K562 (cell line): ENCODE results near the gene ECI1. TPM values are rescaled to one million over a fixed set of nuclear protein-coding genes. Genes with fewer than 3 reads are reported as not detected.

Experiments
- ATAC-seq: fragments of 200-7000 bp; cut with Tn5 transposase; 3 replicates; pipeline ENCODE4 v1.9.1; 2020; ENCODE audit warnings: moderate library complexity
- BruUV-seq: library from RNA; stranded (reverse); fragments of 400-500 nt; replicated peaks from 2 replicates; lab custom pipeline; 2021; lab: Mats Ljungman, UMichigan
- CTCF ChIA-PET: fragments of 300-600 bp; formaldehyde crosslinking; extraction: SDS; loops from one replicate; lab custom pipeline; 2021; ENCODE audit warnings: low intra/inter-chr PET ratio; lab: Yijun Ruan, JAX
- POLR2A ChIA-PET: fragments of 300-600, 350-650 bp; sonication (Branson Sonifier 250); formaldehyde crosslinking; extraction: SDS; loops from one replicate; lab custom pipeline; 2021; ENCODE audit warnings: antibody characterized with exemption, inconsistent platforms; lab: Yijun Ruan, JAX
- DNase-seq, 4 experiments: peaks; one replicate each; pipeline versions ENCODE4 v3.0.0 to v3.0.0-alpha.2; 2011 to 2018; ENCODE audit warnings: low spot score in 3 of 4, mixed read lengths in 3 of 4; ENCODE audit errors: extremely low read depth in 1 of 4
- FAIRE-seq: peaks from 2 replicates; lab custom pipeline; 2011; peaks lifted over from hg19 to GRCh38; lab: Jason Lieb, UNC
- H2AFZ ChIP-seq: 2 replicates; pipeline ENCODE4 v1.6.0; 2011; ENCODE audit warnings: low read depth, low read length, control low read depth, inconsistent platforms
- H3K27ac ChIP-seq: fragments of 200-600 bp; 3 replicates; pipeline ENCODE4 v1.8.0; 2011; ENCODE audit warnings: low read depth, mild to moderate bottlenecking, control low read depth, inconsistent platforms, low read length, moderate library complexity, mixed read lengths; ENCODE audit errors: extremely low read depth
- H3K27me3 ChIP-seq, 2 experiments: fragments of 300-600 bp in 1 of 2; 2 replicates in 1 of 2; 3 replicates in 1 of 2; pipeline versions ENCODE4 v1.6.0 to v1.8.0; 2011; ENCODE audit warnings: inconsistent platforms in 2 of 2, low read length in 2 of 2, mild to moderate bottlenecking in 1 of 2, mixed read lengths in 1 of 2, moderate library complexity in 1 of 2; ENCODE audit not compliant: control insufficient read depth in 2 of 2, insufficient read depth in 2 of 2
- H3K36me3 ChIP-seq: fragments of 300-600 bp; 3 replicates; pipeline ENCODE4 v1.8.0; 2011; ENCODE audit warnings: mild to moderate bottlenecking, low read length, inconsistent platforms; ENCODE audit not compliant: control insufficient read depth, insufficient read depth
- H3K4me1 ChIP-seq, 2 experiments: fragments of 200-600 bp in 1 of 2; replicated peaks in 1 of 2; 2 replicates in 1 of 2; 3 replicates in 1 of 2; pipeline versions ENCODE4 v1.5.1 to v1.8.0; 2011; ENCODE audit warnings: inconsistent platforms in 2 of 2, low read length in 2 of 2, mild to moderate bottlenecking in 1 of 2, mixed read lengths in 1 of 2, moderate library complexity in 1 of 2; ENCODE audit not compliant: control insufficient read depth in 2 of 2, insufficient read depth in 2 of 2
- H3K4me2 ChIP-seq: 2 replicates; pipeline ENCODE4 v1.6.1; 2011; ENCODE audit warnings: low read length, control low read depth, inconsistent platforms, mixed read lengths; ENCODE audit not compliant: insufficient read depth
- H3K4me3 ChIP-seq: fragments of 200-600 bp; sonication (generic), shearing (Covaris generic); 2 replicates; pipeline ENCODE4 v1.5.1; 2016; ENCODE audit warnings: control low read depth, inconsistent platforms
- H3K79me2 ChIP-seq: fragments of 200-600 bp; 3 replicates; pipeline ENCODE4 v1.8.0; 2011; ENCODE audit warnings: low read length, inconsistent platforms; ENCODE audit not compliant: control insufficient read depth, insufficient read depth
- H3K9ac ChIP-seq, 2 experiments: 2 replicates each; pipeline versions ENCODE4 v1.6.0 to v1.6.1; 2011; ENCODE audit warnings: low read depth in 2 of 2, low read length in 2 of 2, control low read depth in 1 of 2, inconsistent platforms in 1 of 2, mild to moderate bottlenecking in 1 of 2, mixed read lengths in 1 of 2; ENCODE audit not compliant: insufficient read depth in 1 of 2
- H3K9me1 ChIP-seq: one replicate; pipeline ENCODE4 v1.6.0; 2011; ENCODE audit warnings: inconsistent platforms, mild to moderate bottlenecking, low read length, moderate library complexity; ENCODE audit not compliant: control insufficient read depth, insufficient read depth
- H3K9me3 ChIP-seq: replicated peaks from 2 replicates; pipeline ENCODE4 v1.5.1; 2011; ENCODE audit warnings: low read depth, low read length, inconsistent platforms; ENCODE audit not compliant: control insufficient read depth, insufficient read depth
- H4K20me1 ChIP-seq: replicated peaks from 2 replicates; pipeline ENCODE4 v1.6.1; 2011; ENCODE audit warnings: low read length, inconsistent platforms, mixed read lengths; ENCODE audit not compliant: control insufficient read depth, insufficient read depth
- ATF6 ChIP-seq: sonication (generic); formaldehyde crosslinking; IDR thresholded peaks from 2 replicates; pipeline ENCODE4 v1.4.0; 2020; ENCODE audit warnings: mild to moderate bottlenecking, missing genetic modification reagents
- BHLHE40 ChIP-seq: IDR thresholded peaks from 2 replicates; pipeline ENCODE4 v1.6.1; 2011; ENCODE audit warnings: low read length, improper control_type of control experiment
- DEAF1 ChIP-seq: fragments of 450-650 bp; formaldehyde crosslinking; IDR thresholded peaks from 2 replicates; pipeline ENCODE4 v1.4.0; 2020; ENCODE audit warnings: mild to moderate bottlenecking, moderate library complexity
- EP400 ChIP-seq: fragments of 450-650 bp; IDR thresholded peaks from 2 replicates; pipeline ENCODE4 v1.6.1; 2017; ENCODE audit warnings: antibody characterized with exemption, mild to moderate bottlenecking, moderate library complexity
- FOXA1 ChIP-seq: fragments of 450-650 bp; IDR thresholded peaks from 2 replicates; pipeline ENCODE4 v1.6.1; 2016; ENCODE audit warnings: mild to moderate bottlenecking, borderline replicate concordance
- MAZ ChIP-seq, 2 experiments: fragments of 450-650 bp in 1 of 2; sonication (generic) in 1 of 2; formaldehyde crosslinking; IDR thresholded peaks in 1 of 2; conservative IDR thresholded peaks in 1 of 2; 2 replicates each; pipeline versions ENCODE4 v1.4.0 to v1.5.0; 2020; ENCODE audit warnings: mild to moderate bottlenecking in 1 of 2, missing genetic modification reagents in 1 of 2
- MED1 ChIP-seq: sonication (generic); formaldehyde crosslinking; IDR thresholded peaks from 2 replicates; pipeline ENCODE4 v1.8.1; 2023; ENCODE audit warnings: missing genetic modification reagents, borderline replicate concordance
- RUNX1 ChIP-seq: sonication (generic); IDR thresholded peaks from 2 replicates; pipeline ENCODE4 v1.6.1; 2016; ENCODE audit warnings: antibody characterized with exemption, low read depth
- SRSF7 ChIP-seq: fragments of 200-400 bp; formaldehyde crosslinking; optimal IDR thresholded peaks from 2 replicates; pipeline ENCODE3; 2017; ENCODE audit warnings: mild to moderate bottlenecking, low read depth, low read length
- ZBTB33 ChIP-seq: sonication (generic); formaldehyde crosslinking; IDR thresholded peaks from 2 replicates; pipeline ENCODE4 v1.8.1; 2023; ENCODE audit warnings: mild to moderate bottlenecking, missing genetic modification reagents
- ZBTB5 ChIP-seq: fragments of 450-650 bp; IDR thresholded peaks from 2 replicates; pipeline ENCODE4 v1.6.1; 2017; ENCODE audit warnings: antibody characterized with exemption
- ZNF347 ChIP-seq: fragments of 450-650 bp; formaldehyde crosslinking; IDR thresholded peaks from 2 replicates; pipeline ENCODE4 v1.4.0; 2020; ENCODE audit warnings: low read depth, mild to moderate bottlenecking, moderate library complexity
- WGBS: fragments of 100-300 bp; shearing (Covaris generic); methylation state at CpG from one replicate; pipeline ENCODE4 v1.1.6; 2016; ENCODE audit warnings: low coverage, mixed read lengths; ENCODE audit not compliant: insufficient coverage; ENCODE audit errors: missing lambda C conversion rate; 5-methylcytosine and 5-hydroxymethylcytosine counted together
- in situ Hi-C: fragments of 300-500 bp; cut with MboI; formaldehyde crosslinking; loops from 4 replicates; pipeline ENCODE4 v1.15.0; 2018; ENCODE audit warnings: inconsistent platforms, mixed read lengths
- intact Hi-C: fragments of 100-400 bp; cut with micrococcal nuclease; formaldehyde crosslinking; loops from 2 replicates; pipeline ENCODE4 v1.14.2; 2022
- polyA plus RNA-seq, 8 experiments: library from polyadenylated mRNA; depleted of rRNA in 4 of 8; stranded (reverse) in 5 of 8; unstranded in 3 of 8; fragments of >200 nt; fragmentation: Nextera tagmentation in 2 of 8; fragmentation: Illumina TruSeq in 1 of 8; extraction: Ambion mirVana in 2 of 8; extraction: Trizol in 1 of 8; gene quantifications; 2 replicates each; pipeline versions ENCODE4 v1.2.1 to v1.2.3, GENCODE V29; 2011 to 2014; ENCODE audit warnings: inconsistent platforms in 1 of 8, missing spikeins in 1 of 8
- total RNA-seq, 7 experiments: library from RNA; depleted of rRNA in 6 of 7; stranded (reverse); fragments of >200 nt in 6 of 7; fragmentation: Illumina TruSeq in 2 of 7; extraction: Trizol in 2 of 7; gene quantifications; 2 replicates each; pipeline versions ENCODE4 v1.2.1 to v1.2.3, GENCODE V29; 2011 to 2021; ENCODE audit warnings: low replicate concordance in 1 of 7

Gene ECI1
- total and polyA plus RNA-seq, 9 of the 15 experiments (the other 6 are each of a cell fraction or from before 2014, with no cell fraction given): 4.7 to 189 (median 54.0) TPM

GRCh38 chr16:2296661-2297505 is 45.5 kb upstream of the ECI1 start:
- no TSS peak for BruUV-seq
- DNase-seq (peak; percentile 76 to 87 (median 84)), FAIRE-seq (peak; percentile 93), ATAC-seq (peak; percentile 98)
- intact Hi-C loops (loop anchor here (1.0 to 2.0 kb wide), 2 partner anchors 132 to 204 kb away; partner anchors contain the start of gene CCNF), in situ Hi-C loops (no loop called here)
- peak overlapping the region; percentile 76 for H3K27ac ChIP-seq
- H3K9ac ChIP-seq: peak overlapping the region; percentile 45 to 83
- no peaks in the 10 kb centered on the region for H3K9me1 ChIP-seq
- POLR2A ChIA-PET: interaction anchor here (0.6 to 0.9 kb wide), 4 partner anchors 11 to 205 kb away, joined by 3 to 4 read pairs (median 3); no protein-coding TSS in a partner anchor
- no peak overlapping the region for H3K4me3 ChIP-seq
- peak overlapping the region; percentile 61 for H3K4me2 ChIP-seq
- WGBS: 78% methylated on average over 22 of the region's 23 CpGs
- H2AFZ ChIP-seq: peak overlapping the region; percentile 98
- CTCF ChIA-PET: interaction anchor here (0.6 to 2.5 kb wide), 4 partner anchors 126 to 204 kb away, joined by 3 to 12 read pairs (median 3); no protein-coding TSS in a partner anchor
- peaks cover 6 to 24% of the 10 kb centered on the region in 2 experiments; a peak in 4 of 5 replicates for H3K4me1 ChIP-seq
- peaks cover 40% of the 10 kb centered on the region; the same call in 2 of the 3 replicates for H3K36me3 ChIP-seq
- H4K20me1 ChIP-seq: no peaks in the 10 kb centered on the region; the same call in 1 of the 2 replicates
- no peaks in the 10 kb centered on the region for H3K27me3 ChIP-seq
- H3K79me2 ChIP-seq: no peaks in the 10 kb centered on the region
- H3K9me3 ChIP-seq: no peaks in the 10 kb centered on the region
- TF ChIP-seq FOXA1 (no peak), EP400 (peak; percentile 66; the same call in 1 of the 2 replicates), ZNF347 (no peak), DEAF1 (CRISPR knock-in tag) (peak; percentile 58), ZBTB33 (CRISPR knock-in tag) (no peak), MED1 (CRISPR knock-in tag) (no peak), SRSF7 (no peak), BHLHE40 (peak; percentile 38), MAZ (CRISPR knock-in tag; conservative IDR thresholded peaks at IDR 0.05 in 1 of 2, IDR thresholded peaks at IDR 0.05 in 1 of 2) (peak in 1 of 2 experiments; percentile 72; a peak in 1 of 4 replicates), ATF6 (CRISPR knock-in tag) (no peak), RUNX1 (no peak), ZBTB5 (no peak)
